Astrocyte (in vitro differentiated cells and primary cell): Measurements from ENCODE around the gene AQP2. TPM values are rescaled to one million over a fixed set of nuclear protein-coding genes. Genes with fewer than 3 reads are reported as not detected.

Experiments
- DNase-seq: peaks from one replicate; pipeline ENCODE4 v3.0.0-alpha.2; 2010; ENCODE audit warnings: low read depth
- FAIRE-seq: peaks from 2 replicates; lab custom pipeline; 2011; peaks lifted over from hg19 to GRCh38; lab: Jason Lieb, UNC
- H2AFZ ChIP-seq: 2 replicates; pipeline ENCODE4 v1.6.0; 2012; ENCODE audit warnings: low read depth, low read length, inconsistent platforms
- H3K27ac ChIP-seq: 2 replicates; pipeline ENCODE4 v1.5.1; 2011; ENCODE audit warnings: low read depth, low read length, inconsistent platforms
- H3K27me3 ChIP-seq: 2 replicates; pipeline ENCODE4 v1.6.0; 2011; ENCODE audit warnings: low read length, inconsistent platforms; ENCODE audit not compliant: insufficient read depth
- H3K36me3 ChIP-seq: 2 replicates; pipeline ENCODE4 v1.5.1; 2011; ENCODE audit warnings: low read length, inconsistent platforms; ENCODE audit not compliant: insufficient read depth
- H3K4me1 ChIP-seq: 2 replicates; pipeline ENCODE4 v1.5.1; 2011; ENCODE audit warnings: low read length, inconsistent platforms; ENCODE audit not compliant: insufficient read depth
- H3K4me2 ChIP-seq: 2 replicates; pipeline ENCODE4 v1.6.0; 2012; ENCODE audit warnings: low read length, inconsistent platforms
- H3K4me3 ChIP-seq: 2 replicates; pipeline ENCODE4 v1.5.1; 2011; ENCODE audit warnings: low read depth, mild to moderate bottlenecking, low read length, inconsistent platforms; ENCODE audit not compliant: insufficient read depth
- H3K79me2 ChIP-seq: 2 replicates; pipeline ENCODE4 v1.6.0; 2012; ENCODE audit warnings: mild to moderate bottlenecking, low read length, inconsistent platforms; ENCODE audit not compliant: insufficient read depth
- H3K9ac ChIP-seq: 2 replicates; pipeline ENCODE4 v1.6.0; 2012; ENCODE audit warnings: mild to moderate bottlenecking, low read length, inconsistent platforms
- H3K9me3 ChIP-seq: 2 replicates; pipeline ENCODE4 v1.5.1; 2012; ENCODE audit warnings: low read depth, mild to moderate bottlenecking, low read length, inconsistent platforms; ENCODE audit not compliant: insufficient read depth
- H4K20me1 ChIP-seq: 2 replicates; pipeline ENCODE4 v1.6.0; 2012; ENCODE audit warnings: low read length, inconsistent platforms; ENCODE audit not compliant: insufficient read depth
- H3K27ac Mint-ChIP-seq: one replicate; pipeline ENCODE4 v1.8.0; 2021; ENCODE audit warnings: mild to moderate bottlenecking, mixed read lengths; ENCODE audit not compliant: unreplicated experiment
- H3K27me3 Mint-ChIP-seq: one replicate; pipeline ENCODE4 v1.8.0; 2021; ENCODE audit warnings: low read depth, mixed read lengths; ENCODE audit not compliant: unreplicated experiment
- H3K36me3 Mint-ChIP-seq: one replicate; pipeline ENCODE4 v1.8.0; 2021; ENCODE audit warnings: low read depth, mixed read lengths; ENCODE audit not compliant: unreplicated experiment
- H3K4me1 Mint-ChIP-seq: one replicate; pipeline ENCODE4 v1.8.0; 2021; ENCODE audit warnings: low read depth, mixed read lengths; ENCODE audit not compliant: unreplicated experiment
- H3K4me3 Mint-ChIP-seq: one replicate; pipeline ENCODE4 v1.8.0; 2021; ENCODE audit warnings: mild to moderate bottlenecking, moderate library complexity, mixed read lengths; ENCODE audit not compliant: unreplicated experiment
- H3K9me3 Mint-ChIP-seq: one replicate; pipeline ENCODE4 v1.8.0; 2021; ENCODE audit warnings: mild to moderate bottlenecking, mixed read lengths; ENCODE audit not compliant: unreplicated experiment
- EZH2 ChIP-seq: IDR thresholded peaks from 2 replicates; pipeline ENCODE4 v1.6.1; 2012; ENCODE audit warnings: mild to moderate bottlenecking, low read length, inconsistent platforms; ENCODE audit not compliant: insufficient read depth
- total RNA-seq: library from RNA; stranded (reverse); gene quantifications from 2 replicates; pipeline ENCODE4 v1.2.1, GENCODE V29; 2021
- TF ChIP-seq, protein P1 (sequence below): IDR thresholded peaks from 2 replicates; pipeline ENCODE4 v1.5.1; 2011; ENCODE audit warnings: low read depth, mild to moderate bottlenecking, inconsistent platforms, low read length, moderate library complexity; ENCODE audit not compliant: insufficient read depth

Gene AQP2
- total RNA-seq, 1 donor from 2014 or later, result not detected

DNA sequence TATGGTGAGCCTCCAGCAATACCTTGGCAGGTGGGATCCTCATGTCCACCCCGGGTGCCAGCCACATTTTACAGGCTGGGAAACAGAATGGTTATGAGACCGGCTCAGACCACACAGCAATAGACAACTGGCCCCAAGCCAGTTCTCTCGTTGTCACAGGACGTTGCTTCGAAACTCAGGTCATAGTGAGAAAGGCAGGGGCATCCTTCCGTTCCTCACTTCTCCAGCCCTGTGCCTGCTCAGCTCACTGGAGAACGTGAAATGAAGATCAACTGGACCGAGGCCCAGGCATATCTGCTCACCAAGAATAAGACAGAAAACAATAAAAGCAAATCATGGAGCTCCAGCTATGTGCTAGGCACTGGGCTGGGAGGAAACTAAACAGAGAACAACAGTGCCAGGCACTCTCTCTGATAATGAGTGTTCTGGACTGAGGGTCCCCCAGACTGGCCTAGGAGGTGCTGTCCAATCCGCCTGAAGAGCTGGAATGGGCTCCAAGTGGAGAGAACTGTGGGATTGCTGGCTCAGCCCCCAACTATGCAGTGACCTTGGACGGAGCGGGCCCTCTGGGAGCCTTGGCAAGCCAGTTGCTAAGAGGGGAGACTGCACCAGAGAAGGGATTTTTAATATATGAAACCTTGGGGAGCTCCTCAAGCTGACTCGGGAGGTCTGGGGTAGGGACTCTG is 28.0 kb upstream of the AQP2 start:
- FAIRE-seq (no peak), DNase-seq (no peak)
- H3K4me1 ChIP-seq, result peaks cover 5% of the 10 kb centered on the region
- no peak overlapping the region for H3K4me3 ChIP-seq
- Mint-ChIP-seq H3K27me3 (peaks cover 28% of the 10 kb centered on the region), H3K4me1 (peaks cover 16% of the 10 kb centered on the region), H3K36me3 (peaks cover 2% of the 10 kb centered on the region), H3K9me3 (no peaks in the 10 kb centered on the region), H3K4me3 (no peak overlapping the region), H3K27ac (no peak overlapping the region)
- TF ChIP-seq, protein P1, sequence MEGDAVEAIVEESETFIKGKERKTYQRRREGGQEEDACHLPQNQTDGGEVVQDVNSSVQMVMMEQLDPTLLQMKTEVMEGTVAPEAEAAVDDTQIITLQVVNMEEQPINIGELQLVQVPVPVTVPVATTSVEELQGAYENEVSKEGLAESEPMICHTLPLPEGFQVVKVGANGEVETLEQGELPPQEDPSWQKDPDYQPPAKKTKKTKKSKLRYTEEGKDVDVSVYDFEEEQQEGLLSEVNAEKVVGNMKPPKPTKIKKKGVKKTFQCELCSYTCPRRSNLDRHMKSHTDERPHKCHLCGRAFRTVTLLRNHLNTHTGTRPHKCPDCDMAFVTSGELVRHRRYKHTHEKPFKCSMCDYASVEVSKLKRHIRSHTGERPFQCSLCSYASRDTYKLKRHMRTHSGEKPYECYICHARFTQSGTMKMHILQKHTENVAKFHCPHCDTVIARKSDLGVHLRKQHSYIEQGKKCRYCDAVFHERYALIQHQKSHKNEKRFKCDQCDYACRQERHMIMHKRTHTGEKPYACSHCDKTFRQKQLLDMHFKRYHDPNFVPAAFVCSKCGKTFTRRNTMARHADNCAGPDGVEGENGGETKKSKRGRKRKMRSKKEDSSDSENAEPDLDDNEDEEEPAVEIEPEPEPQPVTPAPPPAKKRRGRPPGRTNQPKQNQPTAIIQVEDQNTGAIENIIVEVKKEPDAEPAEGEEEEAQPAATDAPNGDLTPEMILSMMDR, result no peak
- no peak for TF ChIP-seq EZH2
- no peak overlapping the region for H3K4me2 ChIP-seq
- no peak overlapping the region for H2AFZ ChIP-seq
- no peak overlapping the region for H3K27ac ChIP-seq
- no peaks in the 10 kb centered on the region for H3K27me3 ChIP-seq
- no peaks in the 10 kb centered on the region for H4K20me1 ChIP-seq
- no peak overlapping the region for H3K9ac ChIP-seq
- no peaks in the 10 kb centered on the region for H3K79me2 ChIP-seq
- no peaks in the 10 kb centered on the region for H3K36me3 ChIP-seq
- H3K9me3 ChIP-seq, result no peaks in the 10 kb centered on the region

DNA sequence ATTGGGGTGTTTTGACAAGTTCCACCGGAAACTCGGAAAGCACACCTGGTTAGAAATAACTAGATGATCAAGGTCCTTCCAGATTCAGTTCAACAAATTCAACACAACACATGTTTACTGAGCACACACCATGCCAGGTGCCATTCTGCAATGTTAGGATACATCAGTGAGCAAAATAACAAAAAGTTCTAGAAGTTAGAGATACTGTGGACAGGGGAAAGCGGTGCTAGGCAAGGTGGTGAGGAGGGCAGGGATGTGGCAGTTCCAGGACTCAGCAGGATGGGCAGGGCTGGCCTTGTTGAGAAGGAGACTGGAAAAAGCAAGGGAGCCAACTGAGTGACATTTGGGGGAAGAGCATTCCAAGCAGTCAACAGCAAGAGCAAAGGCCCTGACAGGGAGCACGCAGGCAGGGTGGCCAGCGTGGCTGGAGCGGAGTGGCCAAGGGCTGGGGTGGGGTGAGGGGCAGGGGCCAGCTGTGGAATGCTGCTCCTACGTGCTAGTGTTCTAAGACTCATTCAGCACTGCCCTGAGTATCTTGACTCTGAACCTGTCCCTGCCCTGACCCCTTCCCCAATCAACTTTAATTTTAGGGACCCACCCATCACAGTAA is 27.4 kb upstream of the AQP2 start:
- H3K4me2 ChIP-seq, result no peak overlapping the region
- Mint-ChIP-seq H3K36me3 (peaks cover 2% of the 10 kb centered on the region), H3K27me3 (peaks cover 31% of the 10 kb centered on the region), H3K9me3 (no peaks in the 10 kb centered on the region), H3K4me1 (peaks cover 16% of the 10 kb centered on the region), H3K27ac (no peak overlapping the region), H3K4me3 (no peak overlapping the region)
- no peak for FAIRE-seq
- H2AFZ ChIP-seq, result no peak overlapping the region
- DNase-seq, result no peak
- H3K79me2 ChIP-seq, result no peaks in the 10 kb centered on the region
- H3K27ac ChIP-seq, result no peak overlapping the region
- H3K9me3 ChIP-seq, result no peaks in the 10 kb centered on the region
- H3K4me3 ChIP-seq, result no peak overlapping the region
- peaks cover 5% of the 10 kb centered on the region for H3K4me1 ChIP-seq
- H4K20me1 ChIP-seq, result no peaks in the 10 kb centered on the region
- no peak overlapping the region for H3K9ac ChIP-seq
- H3K36me3 ChIP-seq, result no peaks in the 10 kb centered on the region
- TF ChIP-seq, protein P1, result no peak
- TF ChIP-seq EZH2, result no peak
- no peaks in the 10 kb centered on the region for H3K27me3 ChIP-seq
